WTC11 (cell line): Measurements from ENCODE around the gene KLHL8. TPM values are rescaled to one million over a fixed set of nuclear protein-coding genes. Genes with fewer than 3 reads are reported as not detected.

Experiments used
- ATAC-seq: fragments of 200-7000 bp; cut with Tn5 transposase; 2 replicates; pipeline ENCODE4 v1.10.0; 2021; ENCODE audit warnings: mild to moderate bottlenecking, moderate library complexity
- CTCF ChIA-PET: fragments of 300-600 bp; sonication (Branson Sonifier 250); formaldehyde crosslinking; loops from one replicate; lab custom pipeline; 2021; ENCODE audit warnings: antibody characterized with exemption; lab: Charles Lee
- POLR2A ChIA-PET: fragments of 350-600 bp; sonication (Branson Sonifier 250); formaldehyde crosslinking; loops from one replicate; lab custom pipeline; 2021; ENCODE audit warnings: antibody characterized with exemption; lab: Charles Lee
- DNase-seq: peaks from one replicate; pipeline ENCODE4 v3.0.0; 2021; ENCODE audit warnings: low spot score
- H3K27ac Mint-ChIP-seq: 2 replicates; pipeline ENCODE4 v1.8.0; 2021; ENCODE audit warnings: mixed read lengths
- H3K27me3 Mint-ChIP-seq: 2 replicates; pipeline ENCODE4 v1.8.0; 2021; ENCODE audit warnings: low read depth, mild to moderate bottlenecking, moderate library complexity, mixed read lengths
- H3K36me3 Mint-ChIP-seq: 2 replicates; pipeline ENCODE4 v1.8.0; 2021; ENCODE audit warnings: mixed read lengths
- H3K4me1 Mint-ChIP-seq: 2 replicates; pipeline ENCODE4 v1.8.0; 2022; ENCODE audit warnings: mixed read lengths
- H3K4me3 Mint-ChIP-seq: 2 replicates; pipeline ENCODE4 v1.8.0; 2021; ENCODE audit warnings: mild to moderate bottlenecking, moderate library complexity, mixed read lengths
- H3K9me3 Mint-ChIP-seq: 2 replicates; pipeline ENCODE4 v1.8.0; 2021; ENCODE audit warnings: mixed read lengths
- AFF4 ChIP-seq: sonication (generic); formaldehyde crosslinking; IDR thresholded peaks from 2 replicates; pipeline ENCODE4 v1.8.1; 2023; ENCODE audit warnings: mild to moderate bottlenecking, missing genetic modification reagents, borderline replicate concordance
- ARID4B ChIP-seq: sonication (generic); formaldehyde crosslinking; IDR thresholded peaks from 2 replicates; pipeline ENCODE4 v1.8.0; 2023; ENCODE audit warnings: missing genetic modification reagents, mild to moderate bottlenecking, borderline replicate concordance
- CDX4 ChIP-seq: fragments of 250-450 bp; sonication (Bioruptor Pico); IDR thresholded peaks from 2 replicates; pipeline ENCODE4 v1.9.0; 2021; ENCODE audit warnings: moderate library complexity, mild to moderate bottlenecking, inconsistent platforms, borderline replicate concordance
- E2F4 ChIP-seq: sonication (generic); formaldehyde crosslinking; IDR thresholded peaks from 2 replicates; pipeline ENCODE4 v1.8.1; 2022; ENCODE audit warnings: low read depth, mild to moderate bottlenecking, moderate library complexity, missing genetic modification reagents, borderline replicate concordance
- EMX1 ChIP-seq: fragments of 250-450 bp; sonication (Bioruptor Pico); IDR thresholded peaks from 2 replicates; pipeline ENCODE4 v1.8.0; 2021; ENCODE audit warnings: mild to moderate bottlenecking
- ERG ChIP-seq: fragments of 250-450 bp; sonication (Bioruptor Pico); IDR thresholded peaks from 2 replicates; pipeline ENCODE4 v1.8.0; 2021; ENCODE audit warnings: mild to moderate bottlenecking
- FOXJ3 ChIP-seq: sonication (generic); formaldehyde crosslinking; IDR thresholded peaks from 2 replicates; pipeline ENCODE4 v1.9.0; 2021; ENCODE audit warnings: missing genetic modification reagents, mild to moderate bottlenecking, borderline replicate concordance
- FOXK1 ChIP-seq: sonication (generic); formaldehyde crosslinking; IDR thresholded peaks from 2 replicates; pipeline ENCODE4 v1.8.0; 2022; ENCODE audit warnings: mild to moderate bottlenecking, moderate library complexity, missing genetic modification reagents
- GABPB1 ChIP-seq: sonication (generic); formaldehyde crosslinking; IDR thresholded peaks from 2 replicates; pipeline ENCODE4 v1.8.1; 2023; ENCODE audit warnings: mild to moderate bottlenecking, missing genetic modification reagents
- IRF1 ChIP-seq: sonication (generic); formaldehyde crosslinking; IDR thresholded peaks from 2 replicates; pipeline ENCODE4 v1.8.0; 2023; ENCODE audit warnings: missing genetic modification reagents
- MLX ChIP-seq: sonication (generic); formaldehyde crosslinking; IDR thresholded peaks from 2 replicates; pipeline ENCODE4 v1.8.1; 2023; ENCODE audit warnings: mild to moderate bottlenecking, missing genetic modification reagents, moderate library complexity
- NR3C1 ChIP-seq: sonication (generic); formaldehyde crosslinking; conservative IDR thresholded peaks from 2 replicates; pipeline ENCODE4 v1.8.1; 2023; ENCODE audit warnings: low read depth, mild to moderate bottlenecking, missing genetic modification reagents
- OVOL2 ChIP-seq: fragments of 250-450 bp; sonication (Bioruptor Pico); IDR thresholded peaks from 2 replicates; pipeline ENCODE4 v1.9.0; 2021; ENCODE audit warnings: mild to moderate bottlenecking, borderline replicate concordance
- TCF7 ChIP-seq: sonication (generic); formaldehyde crosslinking; IDR thresholded peaks from 2 replicates; pipeline ENCODE4 v1.8.0; 2022; ENCODE audit warnings: mild to moderate bottlenecking, low read depth, missing genetic modification reagents, moderate library complexity
- TEAD4 ChIP-seq: sonication (generic); formaldehyde crosslinking; IDR thresholded peaks from 2 replicates; pipeline ENCODE4 v1.8.0; 2022; ENCODE audit warnings: mild to moderate bottlenecking, missing genetic modification reagents
- ZNF281 ChIP-seq: sonication (generic); formaldehyde crosslinking; IDR thresholded peaks from 2 replicates; pipeline ENCODE4 v1.8.0; 2023; ENCODE audit warnings: mild to moderate bottlenecking, missing genetic modification reagents
- ZNF423 ChIP-seq: fragments of 250-450 bp; sonication (Bioruptor Pico); IDR thresholded peaks from 2 replicates; pipeline ENCODE4 v2.1.2; 2022; ENCODE audit warnings: mild to moderate bottlenecking, moderate library complexity
- ZNF671 ChIP-seq: fragments of 250-450 bp; sonication (Bioruptor Pico); IDR thresholded peaks from 2 replicates; pipeline ENCODE4 v1.8.0; 2021; ENCODE audit warnings: mild to moderate bottlenecking
- total RNA-seq: library from RNA; stranded (reverse); gene quantifications from 3 replicates; pipeline ENCODE4 v1.2.3, GENCODE V29; 2021

The KLHL8 gene
- total RNA-seq, 1 experiment from 2014 or later: 7.3 TPM

GRCh38 chr4:87196927-87197326 is 23.5 kb downstream of the KLHL8 start (continued):
- TF ChIP-seq ARID4B (CRISPR knock-in tag): no peak
- TF ChIP-seq, all 79 proteins: peak for 0

GRCh38 chr4:87196146-87196545 is 24.3 kb downstream of the KLHL8 start:
- CTCF ChIA-PET: no interaction called here
- Mint-ChIP-seq H3K27me3 (no peaks in the 10 kb centered on the region), H3K9me3 (no peaks in the 10 kb centered on the region), H3K4me1 (peaks cover 7% of the 10 kb centered on the region), H3K27ac (no peak overlapping the region), H3K4me3 (no peak overlapping the region), H3K36me3 (no peaks in the 10 kb centered on the region)
- no peak for DNase-seq
- POLR2A ChIA-PET: no interaction called here
- ATAC-seq: no peak
- TF ChIP-seq IRF1 (CRISPR knock-in tag) (no peak), FOXJ3 (CRISPR knock-in tag) (no peak), GABPB1 (CRISPR knock-in tag) (no peak), ZNF671 (CRISPR knock-in tag) (no peak), ERG (CRISPR knock-in tag) (no peak), FOXK1 (no peak), E2F4 (CRISPR knock-in tag) (no peak), OVOL2 (CRISPR knock-in tag) (no peak), TEAD4 (no peak), ZNF281 (CRISPR knock-in tag) (no peak), ZNF423 (CRISPR knock-in tag) (no peak), AFF4 (CRISPR knock-in tag) (no peak), CDX4 (CRISPR knock-in tag) (no peak), EMX1 (no peak), MLX (no peak), TCF7 (CRISPR knock-in tag) (no peak), NR3C1 (no peak)
